ENCODE results near the gene TP53BP2. TPM values are rescaled to one million over a fixed set of nuclear protein-coding genes. Genes with fewer than 3 reads are reported as not detected.

The TP53BP2 gene
- total RNA-seq, 2 donors from 2014 or later = 63.1 to 88.9 TPM

DNA sequence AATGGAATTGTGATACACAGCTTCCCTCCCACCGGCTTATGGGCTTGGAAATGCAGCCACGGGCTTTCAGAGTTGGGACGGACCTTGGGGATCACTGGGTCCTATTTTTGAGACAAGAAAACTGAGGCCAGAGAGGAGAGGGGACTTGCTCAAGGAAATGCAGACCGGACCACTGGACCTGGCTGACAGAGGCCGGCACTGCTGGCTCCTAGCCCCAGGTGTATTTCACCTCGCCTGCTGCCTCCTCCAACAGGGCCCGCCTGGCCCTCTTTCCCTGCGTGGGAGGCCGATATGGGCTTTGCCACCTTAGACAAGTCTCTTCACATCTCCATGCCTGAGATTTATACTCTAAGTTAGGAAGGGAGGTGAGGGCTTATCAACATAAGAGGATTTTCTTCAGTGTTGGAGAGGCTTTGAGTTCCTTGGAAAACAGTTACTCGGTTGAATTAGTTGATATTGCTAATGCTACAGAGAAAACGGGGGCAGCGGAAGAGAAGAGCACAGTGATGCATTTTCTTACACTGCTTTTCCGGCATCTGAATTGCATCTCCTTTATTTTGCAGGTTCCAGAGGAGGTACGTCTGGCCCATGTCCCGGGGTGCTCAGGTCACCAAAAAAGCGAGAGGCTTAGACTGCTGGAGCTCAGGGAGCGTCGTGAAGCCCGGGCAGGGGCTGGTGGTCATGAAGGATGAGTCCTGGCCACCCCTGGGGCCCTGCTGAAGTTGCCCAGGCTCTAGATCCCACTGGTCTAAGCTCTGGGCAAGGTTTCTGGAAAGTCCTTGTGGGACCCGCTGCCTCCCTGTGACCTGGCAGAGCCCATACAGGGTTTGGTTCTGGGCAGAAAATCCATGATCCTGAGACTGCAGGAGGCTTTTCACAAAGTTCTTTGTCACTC is 88.7 kb downstream of the TP53BP2 start:
- Histone ChIP-seq H3K27me3 (replicated peaks; ENCODE audit: insufficient read depth) (no peaks in the 10 kb centered on the region), H3K4me1 (ENCODE audit: control insufficient read depth in 1 of 2, low read depth in 2 of 2) (no peaks in the 10 kb centered on the region), H3K36me3 (peaks cover 91% of the 10 kb centered on the region), H3K4me3 (no peak overlapping the region), H3K9me3 (no peaks in the 10 kb centered on the region), H3K27ac (no peak overlapping the region)
- no peak for DNase-seq (ENCODE audit: low spot score)
- TF ChIP-seq, protein P1, sequence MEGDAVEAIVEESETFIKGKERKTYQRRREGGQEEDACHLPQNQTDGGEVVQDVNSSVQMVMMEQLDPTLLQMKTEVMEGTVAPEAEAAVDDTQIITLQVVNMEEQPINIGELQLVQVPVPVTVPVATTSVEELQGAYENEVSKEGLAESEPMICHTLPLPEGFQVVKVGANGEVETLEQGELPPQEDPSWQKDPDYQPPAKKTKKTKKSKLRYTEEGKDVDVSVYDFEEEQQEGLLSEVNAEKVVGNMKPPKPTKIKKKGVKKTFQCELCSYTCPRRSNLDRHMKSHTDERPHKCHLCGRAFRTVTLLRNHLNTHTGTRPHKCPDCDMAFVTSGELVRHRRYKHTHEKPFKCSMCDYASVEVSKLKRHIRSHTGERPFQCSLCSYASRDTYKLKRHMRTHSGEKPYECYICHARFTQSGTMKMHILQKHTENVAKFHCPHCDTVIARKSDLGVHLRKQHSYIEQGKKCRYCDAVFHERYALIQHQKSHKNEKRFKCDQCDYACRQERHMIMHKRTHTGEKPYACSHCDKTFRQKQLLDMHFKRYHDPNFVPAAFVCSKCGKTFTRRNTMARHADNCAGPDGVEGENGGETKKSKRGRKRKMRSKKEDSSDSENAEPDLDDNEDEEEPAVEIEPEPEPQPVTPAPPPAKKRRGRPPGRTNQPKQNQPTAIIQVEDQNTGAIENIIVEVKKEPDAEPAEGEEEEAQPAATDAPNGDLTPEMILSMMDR (IDR thresholded peaks at IDR 0.05) = no peak
- no peak for ATAC-seq (ENCODE audit: insufficient number of reproducible peaks, low FRiP score, low read depth)

DNA sequence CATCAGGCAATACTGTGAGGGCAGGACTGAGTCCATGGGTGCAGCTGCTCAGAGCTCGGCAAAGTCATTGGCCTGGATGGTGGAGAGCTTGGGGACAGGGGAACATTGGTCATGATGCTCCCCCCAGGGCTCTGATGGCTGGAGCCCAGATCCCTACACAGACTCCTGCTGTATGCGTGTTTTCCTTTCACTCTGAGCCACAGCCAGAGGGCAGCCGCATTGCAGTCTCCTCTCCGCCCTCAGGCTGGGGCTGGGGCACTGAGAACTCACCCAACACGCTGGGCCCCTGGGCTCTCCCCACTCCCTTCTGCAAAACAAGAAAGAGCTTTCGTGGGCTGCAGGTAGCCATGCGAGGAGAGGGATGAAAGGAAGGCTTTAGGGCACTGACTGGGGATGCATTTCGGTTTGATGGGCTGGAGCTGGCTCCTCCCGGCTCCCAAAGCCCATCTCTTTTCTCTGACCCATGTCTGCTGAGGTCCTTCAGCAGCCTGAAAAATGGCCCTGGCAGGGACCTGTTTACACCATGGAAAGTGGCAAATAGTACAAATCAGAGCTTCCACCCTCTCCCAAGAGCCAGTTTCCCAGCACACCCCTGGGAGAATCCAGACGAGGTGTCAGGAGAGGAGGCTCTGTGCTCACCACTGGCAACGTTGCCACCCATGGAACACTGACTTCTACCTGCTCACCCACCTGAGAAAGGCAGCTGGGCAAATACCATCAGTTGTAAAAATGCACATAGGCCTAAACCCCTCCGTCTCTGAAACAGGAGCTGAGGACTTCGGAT is 89.6 kb downstream of the TP53BP2 start:
- DNase-seq (ENCODE audit: low spot score) (no peak), ATAC-seq (ENCODE audit: insufficient number of reproducible peaks, low FRiP score, low read depth) (no peak)
- Histone ChIP-seq H3K9me3 (no peaks in the 10 kb centered on the region), H3K27ac (no peak overlapping the region), H3K27me3 (replicated peaks; ENCODE audit: insufficient read depth) (no peaks in the 10 kb centered on the region), H3K36me3 (peaks cover 91% of the 10 kb centered on the region), H3K4me3 (no peak overlapping the region), H3K4me1 (ENCODE audit: control insufficient read depth in 1 of 2, low read depth in 2 of 2) (no peaks in the 10 kb centered on the region)
- TF ChIP-seq, protein P1 (IDR thresholded peaks at IDR 0.05) = no peak

DNA sequence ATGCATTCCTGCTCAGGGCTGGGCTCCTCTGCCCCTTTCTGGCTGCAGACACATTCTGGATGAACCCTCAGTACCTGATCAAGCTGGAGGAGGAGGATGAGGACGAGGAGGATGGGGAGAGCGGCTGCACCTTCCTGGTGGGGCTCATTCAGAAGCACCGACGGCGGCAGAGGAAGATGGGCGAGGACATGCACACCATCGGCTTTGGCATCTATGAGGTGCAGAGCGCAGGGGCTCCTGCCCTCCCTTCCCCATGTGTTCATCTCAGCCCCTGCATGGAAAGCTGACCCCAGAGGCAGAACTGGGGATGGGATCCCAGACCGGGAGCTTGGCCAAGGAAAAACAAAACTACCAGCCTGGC is 90.3 kb downstream of the TP53BP2 start:
- H3K27ac ChIP-seq = no peak overlapping the region

DNA sequence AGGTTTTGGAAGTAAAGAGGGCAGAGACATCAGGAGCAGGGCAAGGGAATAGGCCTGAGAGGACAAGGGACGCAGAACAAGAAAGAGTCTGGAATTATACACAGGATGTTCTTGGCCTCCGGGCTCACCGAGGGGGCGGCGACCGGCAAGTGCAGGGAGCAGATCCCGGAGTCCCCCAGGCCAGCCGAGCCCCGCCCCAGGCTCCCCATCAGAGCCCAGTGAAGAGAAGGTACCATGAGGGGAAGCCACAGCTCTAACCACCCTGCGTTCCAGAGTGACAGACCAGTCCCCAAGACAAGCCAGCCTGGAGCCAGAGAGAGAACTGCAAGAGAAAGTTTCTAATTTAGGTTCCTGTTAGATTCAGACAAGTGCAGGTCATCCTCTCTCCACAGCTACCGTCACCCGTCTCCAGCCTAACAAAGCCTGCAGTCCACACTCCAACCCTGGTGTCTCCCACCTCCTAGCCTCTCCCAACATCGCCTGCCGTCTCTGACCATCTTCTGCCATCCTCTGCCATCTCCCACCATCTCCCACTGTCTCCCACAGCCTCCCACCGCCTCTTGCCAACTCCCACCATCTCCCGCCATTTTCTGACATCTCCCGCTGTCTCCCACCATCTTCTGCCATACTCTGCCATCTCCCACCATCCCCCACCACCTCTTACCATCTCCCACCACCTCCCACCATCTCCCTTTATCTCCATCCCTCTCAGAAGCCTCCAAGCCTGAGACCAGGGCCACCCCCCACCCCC is 90.9 kb downstream of the TP53BP2 start:
- Histone ChIP-seq H3K4me1 (ENCODE audit: control insufficient read depth in 1 of 2, low read depth in 2 of 2) (no peaks in the 10 kb centered on the region), H3K9me3 (no peaks in the 10 kb centered on the region), H3K27ac (no peak overlapping the region), H3K27me3 (replicated peaks; ENCODE audit: insufficient read depth) (no peaks in the 10 kb centered on the region), H3K36me3 (peaks cover 93% of the 10 kb centered on the region), H3K4me3 (no peak overlapping the region)
- no peak for ATAC-seq (ENCODE audit: insufficient number of reproducible peaks, low FRiP score, low read depth)
- DNase-seq (ENCODE audit: low spot score) = no peak
- TF ChIP-seq, protein P1 (IDR thresholded peaks at IDR 0.05) = no peak

More for the DNA sequence above, 90.3 kb downstream of the TP53BP2 start:
- ATAC-seq (ENCODE audit: insufficient number of reproducible peaks, low FRiP score, low read depth) = no peak
- DNase-seq (ENCODE audit: low spot score) = no peak
- H3K27me3 ChIP-seq (replicated peaks; ENCODE audit: insufficient read depth) = no peaks in the 10 kb centered on the region
- TF ChIP-seq, protein P1 (IDR thresholded peaks at IDR 0.05) = no peak
- H3K9me3 ChIP-seq = no peaks in the 10 kb centered on the region
- H3K4me3 ChIP-seq = no peak overlapping the region
- H3K36me3 ChIP-seq = peaks cover 92% of the 10 kb centered on the region
- no peaks in the 10 kb centered on the region for H3K4me1 ChIP-seq (ENCODE audit: control insufficient read depth in 1 of 2, low read depth in 2 of 2)

All from thoracic aorta (tissue), 2 donors.